CMK (cell line): ENCODE results near the gene MLN.

Experiments used
- DNase-seq: peaks from one replicate; pipeline ENCODE4 v3.0.0-alpha.2; 2010; ENCODE audit warnings: low read depth

The MLN gene

DNA sequence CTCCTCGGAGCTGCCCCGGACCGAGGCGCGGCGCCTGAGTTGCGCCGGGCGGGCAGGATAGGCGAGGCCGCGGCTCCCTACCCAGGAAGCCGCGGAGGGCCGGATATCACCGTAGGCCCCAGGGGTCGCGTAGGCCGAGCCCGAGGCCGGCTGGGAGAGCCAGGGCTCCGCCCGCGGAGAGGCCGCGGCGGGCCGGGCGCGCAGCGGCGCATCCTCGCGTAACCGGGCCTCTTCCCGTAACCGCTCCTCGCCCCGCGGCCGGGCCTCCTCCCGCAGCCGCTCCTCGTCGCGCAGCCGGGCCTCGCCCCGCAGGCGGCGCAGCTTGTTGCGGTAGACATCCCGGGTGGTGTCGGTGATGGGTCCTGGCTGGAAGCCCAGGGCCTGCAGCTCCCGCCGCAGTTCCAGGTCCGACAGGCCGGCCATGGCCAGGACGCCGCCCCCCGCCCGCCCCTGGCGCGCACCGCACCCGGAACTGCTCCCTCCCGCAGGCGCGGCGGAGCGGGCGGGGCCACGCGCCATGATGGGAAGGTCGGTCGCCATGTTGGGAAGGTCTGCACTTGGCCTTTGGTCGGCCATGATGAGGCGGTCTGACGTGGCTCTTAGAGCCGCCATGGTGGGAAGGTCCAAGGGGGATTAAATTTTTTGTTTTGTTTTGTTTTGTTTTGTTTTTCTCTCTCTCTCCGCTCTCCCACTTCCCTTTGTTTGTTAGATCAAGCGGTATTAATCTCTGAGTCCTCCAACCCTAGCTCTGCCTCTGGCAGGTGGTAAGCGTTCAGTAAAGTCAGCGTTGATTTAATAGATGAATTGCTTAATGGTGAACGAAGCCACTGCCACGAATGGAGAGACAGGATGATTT is 14.9 kb downstream of the MLN start, which contains the start of gene LEMD2:
TSS of gene LEMD2 (minus strand) at position 437 of the 856 bp plus-strand sequence. CDS start at position 423, 14 bp downstream.
- DNase-seq: peak; percentile 76

DNA sequence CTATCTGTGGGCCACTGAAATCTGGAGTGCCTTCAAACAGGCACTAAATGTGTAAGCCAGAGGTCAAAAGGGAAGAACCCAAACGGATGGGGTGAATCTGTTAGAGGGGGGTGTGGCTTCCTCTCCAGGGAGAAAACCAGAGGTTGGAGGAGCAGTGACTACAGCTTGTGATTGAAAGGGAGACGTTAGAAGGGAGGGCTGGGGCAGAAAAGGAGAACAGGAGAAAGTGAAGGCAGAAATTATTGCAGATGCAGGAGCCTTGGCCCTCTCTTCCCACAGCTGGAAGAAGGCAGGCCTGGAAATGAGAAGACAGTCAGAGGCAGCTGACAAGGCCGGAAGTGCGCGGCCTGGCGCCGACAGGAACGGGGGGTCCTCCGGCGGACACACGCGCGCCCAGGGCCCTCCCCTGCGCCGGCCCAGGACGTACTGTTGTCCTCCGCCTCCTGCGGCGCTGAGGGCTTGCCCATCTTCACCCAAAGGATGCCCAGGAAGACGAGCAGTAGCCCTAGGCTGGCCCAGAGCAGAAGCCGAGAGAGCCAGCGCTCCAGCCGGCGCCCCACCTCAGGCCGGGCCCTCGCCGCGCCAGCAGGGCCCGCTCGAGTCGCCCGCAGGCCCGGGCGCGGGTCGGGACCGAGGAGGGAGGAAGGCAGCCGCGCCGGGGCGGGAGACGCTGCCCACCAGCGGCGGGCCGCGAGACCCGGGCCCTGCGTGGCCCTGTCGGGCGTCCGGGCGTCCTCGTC is 15.7 kb downstream of the MLN start:
- DNase-seq: peak; percentile 43

DNA sequence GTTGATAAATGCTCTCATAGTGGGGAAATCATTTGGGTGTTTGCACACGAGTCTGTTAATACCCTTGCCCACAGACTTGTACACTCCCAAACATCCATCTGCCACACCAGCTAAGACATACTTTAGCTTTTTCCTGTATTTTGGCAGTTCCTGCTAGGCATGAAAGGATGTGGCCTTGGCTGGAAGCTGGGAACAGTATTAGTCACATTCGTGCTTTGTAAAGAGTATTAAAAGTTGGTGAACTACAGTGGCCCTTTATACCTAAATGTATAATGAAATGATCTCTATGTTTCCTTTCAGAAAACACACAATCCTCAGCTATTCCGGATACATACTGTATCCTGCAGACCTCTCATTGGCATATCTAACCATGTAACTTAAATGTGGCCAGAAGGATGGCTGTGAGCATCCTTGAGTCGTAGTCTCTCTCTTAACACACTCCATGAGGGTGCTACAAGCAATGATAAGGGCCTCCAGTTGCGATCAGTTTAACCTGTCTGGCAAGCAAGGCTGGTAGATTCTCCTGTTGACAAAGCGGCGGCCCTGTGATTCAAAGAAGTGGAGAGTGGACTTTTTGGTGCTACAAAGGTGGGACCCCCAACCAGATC is 16.4 kb downstream of the MLN start:
- DNase-seq: no peak

DNA sequence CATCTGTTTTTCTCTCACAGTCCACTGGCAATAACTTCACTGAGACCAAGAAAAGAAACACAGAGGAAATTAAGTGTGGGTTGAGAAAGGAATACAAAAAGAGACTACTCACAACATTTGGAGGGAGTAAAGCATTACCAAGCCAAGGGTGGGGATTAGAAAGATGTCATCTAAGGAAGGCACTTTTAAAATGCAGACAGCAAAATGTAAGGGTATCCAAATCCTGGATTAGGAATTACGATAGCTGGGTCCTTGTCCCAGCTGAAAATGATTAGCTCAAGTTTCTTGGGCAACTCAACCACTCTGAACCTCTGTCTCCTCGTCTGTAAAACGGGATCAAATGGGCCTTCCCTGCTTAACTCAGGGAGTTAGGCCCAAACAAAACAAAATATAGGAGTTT is 17.1 kb downstream of the MLN start:
- DNase-seq: no peak

DNA sequence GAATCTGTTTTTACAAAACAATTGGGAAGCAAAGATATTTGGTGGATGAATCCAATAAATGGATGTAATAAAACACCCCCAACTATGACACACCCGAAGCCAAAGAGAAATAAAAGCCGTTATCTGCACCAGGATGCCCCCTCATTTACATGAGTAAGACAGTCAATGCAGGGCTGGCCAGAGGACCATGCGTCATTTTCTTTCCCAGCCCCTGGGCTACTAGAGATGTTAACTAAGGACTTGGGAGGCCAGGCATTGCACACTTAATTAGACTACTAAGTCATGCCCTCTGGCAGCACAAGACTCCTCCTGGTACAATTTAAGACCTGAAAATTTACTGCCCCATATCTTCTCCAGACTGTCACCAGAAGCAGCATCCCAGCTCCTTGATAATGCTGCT is 18.0 kb downstream of the MLN start:
- DNase-seq: no peak

DNA sequence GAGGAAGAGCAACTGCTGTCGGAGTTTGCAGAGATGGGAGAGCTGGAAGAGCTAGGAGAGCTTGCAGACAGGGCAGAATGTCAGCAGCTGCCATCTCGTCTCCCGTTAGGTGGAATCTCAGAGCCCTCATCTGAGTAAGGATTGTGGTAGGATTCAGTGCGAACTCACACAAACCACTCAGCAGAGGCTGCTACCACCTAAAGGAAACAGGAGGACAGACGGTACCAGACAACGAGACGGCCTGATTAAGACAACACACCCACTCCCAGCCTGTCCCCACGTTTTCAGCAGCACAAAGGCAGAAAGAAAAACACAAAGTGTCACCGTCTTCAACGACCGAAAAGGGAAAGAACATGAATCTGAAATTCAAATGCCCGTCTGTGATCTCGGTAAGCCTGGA is 19.0 kb downstream of the MLN start:
- DNase-seq: no peak

DNA sequence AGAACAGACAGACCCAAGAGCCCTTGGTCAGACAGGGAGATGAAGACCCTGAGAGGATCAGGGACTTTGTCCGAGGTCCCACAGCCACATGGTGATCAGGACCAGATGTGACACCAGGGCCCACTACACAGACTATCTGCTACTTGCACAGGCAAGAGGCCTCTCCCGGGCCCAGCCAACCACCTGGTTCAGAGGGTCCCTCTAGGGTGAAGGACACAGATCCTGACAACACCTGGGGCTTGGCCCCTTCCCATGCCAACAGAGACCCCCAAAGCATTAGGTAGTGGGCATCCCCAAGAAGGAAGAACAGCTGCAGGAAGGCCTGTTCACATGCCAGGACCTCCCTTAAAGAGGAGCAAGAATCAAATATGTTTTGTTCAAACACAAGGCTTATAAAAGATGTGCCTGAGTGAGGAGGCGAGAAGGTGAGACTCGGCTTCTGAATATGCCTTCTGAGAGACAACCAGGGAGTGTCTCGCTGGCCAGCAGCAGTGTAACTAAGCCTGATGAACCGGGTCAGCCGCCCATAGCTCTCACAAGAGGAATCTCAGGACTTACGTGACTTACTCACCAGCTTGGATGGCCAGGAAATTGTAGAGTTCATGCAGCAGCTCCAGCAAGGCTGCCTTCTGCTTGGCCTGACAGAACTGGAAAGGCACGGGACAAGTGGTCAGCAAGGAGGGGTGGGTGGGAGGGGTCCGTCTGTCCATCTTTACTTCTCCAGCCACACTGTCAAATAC is 19.9 kb downstream of the MLN start:
- DNase-seq: no peak

DNA sequence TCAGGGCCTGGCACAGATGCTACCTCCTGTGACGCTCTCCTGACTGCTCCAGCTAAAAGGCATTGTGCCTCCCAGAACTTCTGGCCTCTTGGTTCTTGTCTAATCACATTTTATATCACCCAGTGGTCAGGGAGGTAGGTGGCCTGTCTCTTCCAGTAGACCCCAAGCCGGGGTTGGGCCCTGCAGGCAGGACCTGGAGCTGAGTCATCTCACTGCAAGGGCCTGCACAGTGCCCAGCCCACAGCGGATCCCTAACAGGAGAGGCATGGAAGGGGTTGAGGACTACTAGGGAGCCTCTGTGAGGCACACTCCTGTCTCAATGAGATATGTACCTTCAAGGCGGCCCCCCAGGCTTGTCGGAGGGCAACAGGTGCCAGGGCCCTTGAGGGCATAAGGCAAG is 21.2 kb downstream of the MLN start:
- no peak for DNase-seq

DNA sequence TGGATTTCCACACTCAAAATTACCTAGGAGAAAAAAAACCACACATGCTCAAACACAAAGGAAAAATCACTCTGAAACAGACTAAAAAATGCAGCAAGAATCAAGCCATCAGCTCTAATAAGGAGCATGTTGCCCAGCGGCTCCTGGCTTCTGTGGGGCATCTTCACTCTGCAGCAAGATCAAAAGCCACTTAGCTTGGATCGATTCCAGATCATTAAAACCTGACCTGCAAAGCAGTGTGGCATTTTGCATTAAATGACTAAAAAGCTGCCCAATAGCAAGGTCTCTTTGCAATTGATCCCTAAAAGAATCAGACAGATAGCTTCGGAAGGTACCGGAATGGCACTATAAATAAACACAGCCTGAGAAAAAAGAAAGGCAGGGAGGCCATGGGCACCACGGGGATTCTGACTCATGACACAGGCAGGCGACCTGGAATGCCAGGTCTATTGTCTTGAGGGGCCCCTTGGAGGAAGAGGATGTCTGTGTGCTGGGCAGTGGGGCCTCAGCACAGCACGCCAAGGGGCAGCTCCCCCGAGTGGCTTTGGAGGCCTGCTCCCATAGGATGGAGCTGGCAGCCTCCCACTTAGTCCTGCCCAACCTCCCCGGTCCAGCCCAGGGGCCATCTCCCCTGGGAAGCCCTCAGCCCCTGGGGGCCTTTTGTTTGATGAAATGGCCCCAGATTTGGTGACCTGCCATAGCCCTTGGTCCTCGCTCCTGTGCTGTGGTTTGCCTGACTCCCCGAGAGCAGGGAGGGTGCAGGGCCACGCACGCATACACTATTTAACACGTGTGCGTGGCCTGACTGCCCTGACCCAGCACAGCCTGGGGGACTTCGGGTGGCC is 22.4 kb downstream of the MLN start:
- DNase-seq: no peak

DNA sequence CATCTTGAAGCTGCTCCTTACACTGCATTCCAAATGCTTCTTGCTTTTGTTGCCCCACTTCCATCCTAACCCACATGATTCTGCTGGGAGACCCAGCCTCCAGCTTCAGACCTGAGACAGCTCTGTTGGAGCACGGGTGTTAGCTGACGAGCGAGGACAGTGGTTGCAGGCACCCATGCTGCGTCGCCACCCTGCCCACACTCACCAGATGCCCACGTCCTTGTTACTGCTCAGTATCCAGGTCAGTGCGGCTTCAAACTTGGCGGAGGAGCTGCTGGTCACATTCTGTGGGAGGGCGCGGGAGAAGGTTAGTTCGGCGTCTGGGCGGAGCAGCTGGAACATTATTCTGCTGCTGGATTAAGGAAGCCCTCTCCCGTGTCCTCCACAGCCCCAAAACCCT is 23.9 kb downstream of the MLN start:
- DNase-seq: no peak

DNA sequence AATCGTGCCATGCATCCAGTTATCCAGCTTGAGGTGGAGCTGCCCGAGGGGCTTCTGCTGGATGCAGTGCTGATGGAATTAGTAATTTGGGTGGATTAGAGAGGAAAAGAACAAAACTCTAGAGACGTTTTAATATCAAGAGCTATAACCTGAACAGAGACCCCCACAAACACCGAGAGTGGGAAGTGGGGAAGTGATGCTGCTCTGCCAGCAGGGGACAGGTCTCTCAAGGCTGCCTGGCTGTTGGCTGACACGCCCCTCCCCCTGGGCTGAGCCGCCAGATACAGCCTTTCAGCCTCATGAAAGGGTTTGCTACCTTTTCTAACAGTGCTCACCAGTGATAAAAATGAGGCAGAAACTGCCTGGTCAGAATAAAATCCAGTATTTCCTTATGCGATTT is 24.5 kb downstream of the MLN start:
- DNase-seq: no peak

DNA sequence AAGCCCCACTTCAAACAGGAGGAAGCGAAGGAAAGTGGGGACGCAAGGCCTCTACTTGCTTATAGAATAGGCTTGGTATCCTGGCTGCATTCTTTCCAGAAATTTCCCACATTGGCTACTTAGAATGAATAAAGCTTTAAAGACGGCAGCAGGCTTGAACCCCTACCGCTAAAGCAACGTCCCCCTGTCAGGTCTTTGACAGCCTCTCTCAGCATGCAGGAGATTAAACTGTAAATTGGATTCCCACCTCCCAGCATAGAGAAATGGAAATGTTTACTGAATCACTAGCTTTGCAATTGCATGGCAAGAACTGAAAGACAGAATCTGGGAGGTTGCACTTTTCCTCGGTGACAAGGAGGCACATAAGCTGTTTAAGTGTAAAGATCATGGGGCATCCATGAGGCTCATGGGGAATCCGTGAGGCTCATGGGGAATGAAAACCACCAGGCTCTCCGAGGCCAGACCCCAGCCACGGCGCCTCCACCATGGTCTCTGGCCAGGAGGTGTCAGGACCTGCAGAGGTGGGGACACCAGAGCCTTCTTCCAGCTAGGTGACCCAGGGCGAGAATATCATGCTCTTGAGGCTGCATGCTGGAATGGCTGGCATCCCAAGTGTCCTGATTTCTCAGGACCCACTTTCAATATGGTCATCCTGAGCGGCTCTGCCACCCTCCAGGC is 25.2 kb downstream of the MLN start:
- DNase-seq: no peak

DNA sequence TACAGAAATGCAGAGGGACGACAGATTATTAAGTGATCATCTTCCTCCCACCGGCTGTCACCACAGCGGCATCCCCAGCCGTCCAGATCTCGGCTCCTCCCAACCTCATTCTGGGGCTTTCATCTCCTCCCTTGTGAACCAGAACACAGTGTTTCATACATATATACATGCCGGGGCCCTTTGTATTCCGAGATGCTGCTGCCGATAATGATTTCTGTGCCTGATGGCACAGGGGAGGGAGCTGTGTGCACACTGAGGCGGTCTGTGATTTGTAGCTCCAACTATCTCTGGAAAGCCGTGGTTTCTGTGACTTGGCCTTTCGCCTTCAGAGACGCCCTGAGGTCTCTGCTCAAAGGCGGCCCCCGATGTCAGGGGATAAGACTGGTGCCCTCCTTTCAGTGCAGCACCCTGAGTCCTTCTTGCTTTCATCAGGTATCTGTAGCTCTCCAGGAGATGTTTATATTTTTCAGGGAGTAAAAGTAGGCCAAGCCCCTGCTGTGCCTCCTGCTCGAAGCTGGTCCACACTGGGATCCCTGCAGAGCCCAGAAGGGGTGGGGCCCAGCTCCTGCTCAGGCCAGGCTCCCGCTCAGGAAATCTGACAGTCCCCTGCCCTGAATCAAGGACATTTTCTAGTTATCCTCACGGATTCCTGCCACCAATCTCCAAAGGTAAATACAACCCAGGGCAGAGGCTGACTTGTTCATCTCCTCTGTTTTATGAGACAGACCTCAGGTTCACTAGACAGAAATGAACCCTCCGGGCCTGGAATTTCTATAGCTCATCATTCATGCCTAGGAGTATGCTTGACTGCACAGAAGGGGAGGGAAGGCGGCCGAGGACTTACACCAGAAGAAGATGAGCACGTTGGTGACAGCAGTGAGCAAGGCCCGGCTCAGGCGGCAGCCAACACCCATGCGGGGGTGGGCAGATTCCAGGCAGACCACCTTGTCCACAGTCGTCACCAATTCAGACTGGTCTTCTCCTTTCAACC is 26.1 kb downstream of the MLN start:
- DNase-seq: no peak

DNA sequence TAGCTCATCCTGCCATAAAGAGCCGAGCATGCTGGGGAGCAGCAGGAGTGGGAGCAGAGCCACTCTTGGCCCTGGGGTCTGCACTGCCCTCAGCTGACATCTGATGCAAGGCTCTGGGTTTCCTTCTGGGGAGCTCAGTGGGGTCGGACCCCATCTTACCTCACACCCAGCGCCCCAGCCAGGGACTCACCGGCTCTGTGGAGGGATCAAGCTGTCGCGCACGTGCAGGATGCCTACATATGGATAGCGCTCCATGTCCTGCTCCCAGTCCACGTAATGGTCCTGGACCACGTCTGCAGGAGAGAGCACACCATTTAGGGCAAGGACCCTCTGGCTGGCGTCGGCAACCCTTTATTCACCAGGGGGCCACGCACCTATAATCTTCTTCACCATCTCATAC is 27.0 kb downstream of the MLN start:
- no peak for DNase-seq

DNA sequence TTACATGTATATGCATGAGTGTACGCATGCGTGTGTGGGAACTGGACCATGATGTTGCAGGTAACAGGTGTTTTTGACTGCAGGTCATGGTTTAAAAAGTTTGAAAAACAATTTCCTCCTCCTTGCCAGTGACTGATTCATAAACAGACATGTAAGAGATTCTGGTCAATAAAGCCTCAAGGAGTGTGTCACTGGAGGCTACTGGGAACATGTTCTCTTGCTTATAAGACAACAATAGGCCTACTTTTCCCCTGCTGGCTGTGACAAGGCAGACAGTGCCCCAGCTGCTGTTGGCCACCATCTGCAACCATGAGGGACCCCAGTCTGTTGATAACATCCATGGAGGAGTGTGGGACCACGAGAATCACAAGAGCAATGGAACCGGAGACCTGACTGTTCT is 27.6 kb downstream of the MLN start:
- DNase-seq: no peak

DNA sequence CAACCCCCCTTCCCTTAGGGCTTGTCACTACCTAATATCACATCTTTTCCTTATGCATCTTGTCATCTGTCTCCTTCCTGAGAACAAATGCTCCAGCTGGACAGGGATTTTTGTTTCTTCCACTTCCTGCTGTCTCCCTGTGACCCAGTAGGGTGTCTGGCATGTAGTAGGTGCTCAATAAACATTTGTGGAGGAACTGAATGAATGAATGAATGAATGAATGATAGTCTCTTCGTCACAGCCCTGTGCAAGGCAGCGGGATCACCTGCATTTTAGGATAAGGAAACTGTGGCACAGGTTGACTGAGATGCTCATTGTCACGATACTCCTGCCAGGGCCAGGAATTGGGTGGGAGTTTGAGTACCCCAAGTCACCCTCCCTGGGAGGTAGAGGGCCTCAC is 29.0 kb downstream of the MLN start:
- no peak for DNase-seq

DNA sequence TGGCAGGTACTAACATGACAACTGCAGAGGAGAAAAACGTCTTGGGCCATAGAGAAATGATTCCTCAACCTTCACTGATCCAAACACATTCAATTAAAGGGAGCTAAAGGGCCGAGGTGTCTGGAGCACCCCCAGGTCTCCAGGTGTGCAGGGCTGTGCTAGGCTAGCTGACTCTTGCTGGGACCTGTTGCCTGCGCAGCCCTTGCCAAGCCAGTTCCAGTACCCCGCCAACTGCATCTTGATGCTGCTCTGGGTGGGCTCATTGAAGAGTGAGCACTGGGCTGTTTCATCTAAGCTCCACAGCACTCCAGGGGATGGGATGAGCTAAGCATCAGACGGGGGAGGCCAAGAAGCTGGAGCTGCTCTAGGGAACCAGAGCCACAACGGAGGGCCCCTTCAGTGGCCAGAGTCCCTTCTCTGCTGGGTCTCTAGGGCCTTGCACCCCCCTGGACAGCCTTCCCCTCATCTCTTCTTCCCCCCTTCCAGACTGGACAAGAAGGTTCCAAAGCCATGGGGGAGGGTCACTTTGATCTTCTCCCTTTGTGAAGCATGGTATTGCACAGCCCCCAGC is 30.8 kb downstream of the MLN start:
- no peak for DNase-seq

DNA sequence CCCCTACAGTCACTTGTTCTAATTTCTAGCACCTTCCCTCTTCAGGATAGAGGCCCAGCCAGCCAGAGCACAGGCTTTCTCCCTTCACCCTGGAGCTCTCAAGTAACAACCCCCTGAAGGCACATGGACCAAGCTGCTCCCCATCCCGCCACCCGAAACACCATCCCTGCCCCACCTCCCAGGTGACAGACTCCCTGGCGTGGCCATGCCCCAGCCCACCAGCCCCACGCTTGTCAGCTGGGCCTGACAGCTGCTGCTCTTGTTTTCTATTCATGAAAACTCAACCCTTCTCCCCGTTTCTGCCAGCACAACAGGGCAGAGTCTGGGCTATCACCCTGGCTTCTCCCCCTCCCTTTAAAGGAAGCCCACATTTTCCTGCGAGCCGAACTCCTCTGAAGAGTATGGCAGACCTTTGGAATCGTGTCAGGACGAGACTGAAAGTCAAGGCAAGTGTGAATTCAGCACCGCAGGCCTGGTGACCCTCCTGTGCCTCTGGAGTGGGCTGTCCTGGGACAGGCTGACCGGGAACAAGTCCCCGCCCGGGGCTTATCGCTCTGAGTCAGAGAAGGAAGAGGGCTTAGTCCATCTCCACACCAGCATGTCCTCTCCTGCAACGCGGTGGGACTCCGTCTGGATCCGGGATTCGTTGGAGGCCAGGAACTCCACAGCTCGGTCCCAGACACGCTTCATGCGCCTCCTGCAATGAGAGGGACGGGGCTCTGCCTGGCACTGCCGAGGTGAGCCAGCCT is 31.5 kb downstream of the MLN start:
- no peak for DNase-seq
